DMS153 treated with DMSO at 0.1 percent for 48 hours (cell line): ENCODE data around the gene MARCHF9.

Experiments
- DNase-seq: peaks from one replicate; lab custom pipeline; 2025; ENCODE audit not compliant: unreplicated experiment; lab: John Stamatoyannopoulos, UW

The MARCHF9 gene

GRCh38 chr12:57753756-57754337 is 1.1 kb upstream of the MARCHF9 start:
- no peak for DNase-seq

DNA sequence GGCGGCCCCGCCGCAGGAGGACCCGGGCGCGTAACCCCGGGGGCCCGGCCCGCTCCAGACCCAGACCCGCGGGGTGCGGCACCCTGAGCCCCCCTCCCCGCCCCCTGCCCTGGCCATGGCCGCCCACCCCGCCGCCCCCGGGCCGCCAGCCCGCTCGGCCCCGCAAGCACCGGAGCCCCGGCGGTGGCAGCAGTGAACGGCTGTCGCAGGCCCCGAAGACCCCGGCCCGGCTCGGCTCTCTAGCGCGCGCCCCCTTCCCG is 221 bp downstream of the MARCHF9 start:
- no peak for DNase-seq

DNA sequence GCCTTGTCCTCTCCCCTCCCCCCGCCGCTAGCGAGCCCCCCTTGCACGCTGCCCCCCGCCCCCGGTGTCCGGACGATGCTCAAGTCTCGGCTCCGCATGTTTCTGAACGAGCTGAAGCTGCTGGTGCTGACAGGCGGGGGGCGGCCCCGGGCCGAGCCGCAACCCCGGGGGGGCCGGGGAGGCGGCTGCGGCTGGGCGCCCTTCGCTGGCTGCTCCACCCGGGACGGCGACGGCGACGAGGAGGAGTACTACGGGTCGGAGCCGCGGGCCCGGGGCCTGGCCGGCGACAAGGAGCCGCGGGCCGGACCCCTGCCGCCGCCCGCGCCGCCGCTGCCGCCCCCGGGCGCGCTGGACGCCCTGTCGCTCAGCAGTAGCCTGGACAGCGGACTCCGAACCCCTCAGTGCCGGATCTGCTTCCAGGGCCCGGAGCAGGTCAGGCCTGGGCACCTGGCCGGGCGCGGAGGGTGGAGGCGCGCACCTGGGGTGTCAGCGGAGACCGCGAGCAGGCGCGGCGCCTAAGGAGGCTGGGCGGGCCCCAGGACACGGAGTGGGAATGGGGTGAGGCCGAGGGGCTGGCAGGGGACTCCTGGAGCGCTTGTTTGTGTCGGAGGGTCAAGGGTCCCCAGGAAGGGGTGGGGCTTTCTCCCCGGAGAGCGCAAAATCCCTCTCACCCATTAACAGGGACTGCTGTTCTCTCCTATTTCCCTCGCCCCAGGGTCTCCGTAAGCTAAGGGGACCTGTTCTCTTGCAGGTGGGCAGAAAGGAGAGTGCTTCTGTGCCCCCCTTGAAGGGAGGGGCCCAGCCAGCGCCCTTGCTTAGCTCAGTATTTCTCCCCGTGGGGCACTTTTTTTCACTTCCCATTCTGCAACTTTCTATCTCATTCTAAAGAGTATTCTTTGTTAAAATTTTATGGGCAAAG is 810 bp downstream of the MARCHF9 start:
- DNase-seq = no peak

- DNase-seq = no peak
Observed at GRCh38 chr12:57756406-57757341, 1.8 kb downstream of the MARCHF9 start.

- no peak for DNase-seq
Observed at GRCh38 chr12:57757771-57758170, 2.9 kb downstream of the MARCHF9 start.

GRCh38 chr12:57758552-57759359 is 3.9 kb downstream of the MARCHF9 start:
- DNase-seq = no peak

GRCh38 chr12:57759360-57759980 is 4.6 kb downstream of the MARCHF9 start:
- no peak for DNase-seq

DNA sequence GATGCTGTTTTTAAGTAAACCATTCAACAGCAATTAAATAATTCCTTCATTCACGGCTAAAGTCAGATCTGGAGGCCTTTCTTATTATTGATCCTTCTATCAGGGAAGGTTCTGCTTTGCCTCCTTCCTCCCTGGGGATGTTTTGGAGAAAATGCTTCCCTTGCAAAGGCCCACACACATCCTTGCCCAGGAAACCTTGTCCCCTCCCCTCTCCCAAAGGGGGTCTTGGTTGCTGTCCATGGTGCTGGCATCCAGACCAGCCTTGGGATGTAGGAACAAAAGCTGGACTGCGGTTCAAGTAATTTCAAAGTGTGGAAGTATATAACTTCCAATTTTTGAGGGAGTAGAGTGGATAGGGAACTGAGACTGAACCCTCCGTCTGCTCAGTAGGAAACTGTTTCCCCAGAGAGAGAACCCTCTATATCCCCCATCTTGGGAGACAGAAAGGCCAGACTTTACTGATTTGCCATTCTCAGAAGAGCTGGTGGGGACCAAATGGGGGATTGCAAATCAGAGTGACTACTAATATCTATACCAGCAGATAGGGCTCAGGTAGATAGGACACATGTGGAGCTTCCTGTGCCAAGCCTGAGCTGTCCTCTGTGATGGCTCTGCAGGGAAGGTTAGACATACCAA is 5.6 kb downstream of the MARCHF9 start:
- DNase-seq = no peak

- no peak for DNase-seq
Observed at GRCh38 chr12:57761391-57761998, 6.6 kb downstream of the MARCHF9 start.

GRCh38 chr12:57762463-57762862 is 7.6 kb downstream of the MARCHF9 start:
- no peak for DNase-seq

DNA sequence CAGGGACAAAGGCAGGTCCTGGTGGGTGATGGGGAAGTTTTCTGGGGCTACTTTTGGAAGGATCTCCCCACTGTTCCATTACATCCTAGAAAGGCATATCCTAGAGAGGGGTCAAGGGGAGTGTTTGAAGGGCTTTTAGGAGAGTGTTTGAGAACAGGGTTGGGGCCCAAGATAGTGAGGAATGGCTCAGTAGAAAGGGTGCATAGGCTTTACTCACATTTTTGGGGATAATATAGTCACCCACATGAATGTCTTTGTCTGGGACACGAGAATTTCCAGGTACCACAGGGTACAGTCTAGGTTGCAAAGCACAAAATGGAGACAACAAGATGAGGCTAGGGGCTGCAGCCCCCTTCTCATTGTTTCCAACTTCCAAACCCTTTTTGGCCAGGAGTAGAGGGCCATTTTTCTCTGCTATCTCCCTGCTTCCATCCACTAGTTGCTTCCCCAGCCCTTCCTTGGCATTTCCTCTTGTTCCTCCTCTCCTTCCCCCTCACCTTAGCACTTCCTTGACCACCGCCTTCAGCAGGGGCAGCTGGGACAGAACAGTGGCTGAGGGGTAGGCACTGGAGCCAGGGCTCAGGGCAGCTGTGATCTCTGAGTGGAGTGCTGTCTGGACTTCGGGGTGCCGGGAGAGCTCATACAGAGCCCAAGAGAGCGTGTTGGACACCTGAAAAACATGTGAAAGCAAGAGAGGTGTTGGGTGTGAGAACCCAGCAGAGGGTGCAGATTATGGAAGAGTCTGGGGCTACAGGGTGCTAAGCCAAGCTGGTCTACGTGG is 9.2 kb downstream of the MARCHF9 start:
- no peak for DNase-seq

DNA sequence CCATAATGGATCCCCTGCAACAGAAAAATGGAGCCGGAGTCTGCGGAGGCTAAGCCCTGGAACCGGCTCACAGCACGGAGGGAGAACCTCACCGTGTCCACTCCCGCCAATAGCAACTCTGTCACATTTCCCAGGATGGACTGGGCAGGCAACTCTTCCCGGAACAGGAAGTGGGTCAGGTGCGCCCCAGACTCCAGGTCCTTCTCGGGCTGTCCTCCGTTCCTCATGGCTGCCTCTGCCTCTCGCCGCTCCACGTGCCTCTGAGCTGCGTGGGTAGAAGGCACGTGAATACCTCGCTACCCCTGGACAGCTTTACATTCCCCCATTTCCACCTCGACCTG is 9.7 kb downstream of the MARCHF9 start:
- DNase-seq = no peak

DNA sequence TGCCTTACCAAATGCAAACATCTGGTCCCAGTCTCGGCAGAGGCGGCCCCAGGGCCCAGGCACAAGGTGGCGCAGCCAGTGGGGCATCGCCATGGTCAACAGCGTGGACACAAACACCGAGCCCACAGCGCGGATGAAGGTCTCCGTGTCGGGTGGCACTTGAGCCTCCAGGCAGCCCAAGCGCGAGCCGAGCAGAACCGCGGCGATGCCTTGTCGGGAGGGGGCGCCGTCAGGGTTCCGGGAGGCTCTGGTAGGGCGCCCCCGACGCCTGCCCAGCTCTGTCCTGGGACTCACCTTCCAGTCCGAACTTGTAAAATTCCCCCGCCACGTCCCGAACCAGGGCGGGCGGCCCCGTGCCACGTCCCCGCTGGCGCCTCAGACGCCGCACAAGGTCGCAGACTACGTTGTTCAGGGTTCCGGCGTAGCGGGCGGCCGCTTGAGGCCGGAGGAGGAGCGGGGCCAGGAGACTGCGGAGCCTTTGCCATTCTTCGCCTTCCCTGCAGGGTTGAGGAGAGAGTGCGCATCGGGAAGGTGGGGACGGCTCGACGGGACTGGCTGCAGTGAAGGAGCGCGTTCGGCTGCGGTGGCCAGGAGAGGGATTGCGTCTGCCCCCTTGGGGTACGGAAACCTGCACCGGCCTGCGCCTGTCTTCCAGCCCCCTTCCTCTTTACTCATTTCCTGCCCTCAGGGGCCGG is 10.2 kb downstream of the MARCHF9 start:
- DNase-seq = no peak

GRCh38 chr12:57765698-57766463 is 11.0 kb downstream of the MARCHF9 start:
- no peak for DNase-seq

- no peak for DNase-seq
Observed at GRCh38 chr12:57766464-57767304, 11.8 kb downstream of the MARCHF9 start, which contains the start of gene CYP27B1. Gene CYP27B1 (minus strand): TSS chr12:57767078. CDS start chr12:57767041, 37 bp downstream.

DNA sequence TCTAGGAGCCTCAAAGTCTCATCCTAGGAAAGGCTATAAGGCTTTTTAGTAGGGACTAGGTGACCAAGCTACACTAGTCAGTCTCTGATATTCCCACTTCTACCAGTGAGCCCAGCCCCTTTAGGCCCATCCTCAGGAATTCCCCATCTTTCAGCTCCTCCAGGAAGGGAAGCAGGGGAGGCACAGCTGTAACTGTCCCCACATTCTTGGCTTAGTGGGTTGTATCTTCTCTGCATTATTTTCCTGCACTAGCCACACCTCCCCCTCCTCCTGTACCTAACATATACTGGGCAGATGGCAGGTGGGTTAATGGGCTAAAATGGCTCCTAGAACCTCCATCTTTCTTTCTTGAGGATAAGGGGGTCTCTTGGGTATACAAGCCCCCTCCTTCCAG is 12.4 kb downstream of the MARCHF9 start:
- no peak for DNase-seq

DNA sequence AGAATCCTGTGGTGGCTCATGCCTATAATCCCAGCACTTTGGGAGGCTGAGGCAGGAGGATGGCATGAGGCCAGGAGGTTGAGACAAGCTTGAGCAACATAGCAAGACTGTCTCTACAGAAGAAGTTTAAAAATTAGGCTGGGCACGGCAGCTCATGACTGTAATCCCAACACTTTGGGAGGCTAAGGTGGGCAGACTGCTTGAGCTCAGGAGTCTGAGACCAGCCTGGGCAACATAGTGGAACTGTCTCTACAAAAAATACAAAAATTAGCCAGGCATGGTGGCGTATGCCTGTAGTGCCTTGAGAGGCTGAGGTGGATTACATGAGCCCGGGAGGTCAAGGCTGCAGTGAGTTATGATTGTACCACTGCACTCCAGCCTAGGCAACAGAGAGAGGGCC is 13.0 kb downstream of the MARCHF9 start:
- no peak for DNase-seq
